NCI-H187 treated with DMSO at 0.1 percent for 48 hours (cell line): Measurements from ENCODE around the gene TOM1L2.
"Not testable (repeated sequence)": the region's sequence is repeated elsewhere in the genome, so short reads cannot be mapped to it uniquely, and the experiment has no call there.

Experiments
- DNase-seq: peaks from one replicate; lab custom pipeline; 2025; lab: John Stamatoyannopoulos, UW

The TOM1L2 gene

DNA sequence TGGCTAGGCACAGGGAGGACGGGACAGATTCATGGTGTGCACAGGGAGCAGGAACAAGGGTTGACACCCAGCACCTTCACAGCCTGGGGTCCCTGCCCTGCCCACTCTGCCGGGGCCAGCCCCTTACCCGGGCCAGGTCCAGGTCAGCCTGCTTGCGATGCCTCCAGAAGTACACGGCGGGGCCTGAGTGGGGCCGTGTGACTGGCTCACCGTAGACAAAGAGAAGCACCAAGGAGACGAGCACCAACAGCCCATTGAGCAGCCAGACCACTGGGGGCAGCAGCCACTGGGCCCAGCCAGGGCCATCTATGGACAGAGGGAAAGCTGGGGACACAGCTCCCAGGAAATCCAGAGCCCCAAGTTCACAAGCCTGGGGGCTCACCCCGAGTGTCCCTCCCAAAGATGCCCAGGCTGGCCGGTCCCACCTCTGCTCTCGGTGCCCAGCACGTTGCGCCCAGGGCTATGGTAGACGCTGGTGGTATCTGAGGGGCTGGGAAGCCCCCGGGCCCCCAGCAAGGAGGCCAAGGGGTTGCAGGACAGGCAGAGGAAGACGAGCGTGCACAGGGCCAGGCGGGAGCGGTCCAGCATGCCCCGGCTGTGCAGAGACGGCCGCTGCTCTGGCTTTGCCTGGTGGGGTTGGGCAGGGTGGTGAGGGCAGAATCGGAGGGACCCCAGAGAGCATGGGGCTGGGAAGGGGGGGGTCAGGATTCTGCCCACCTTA, 155.2 kb downstream of the TOM1L2 start:
- no peak for DNase-seq

DNA sequence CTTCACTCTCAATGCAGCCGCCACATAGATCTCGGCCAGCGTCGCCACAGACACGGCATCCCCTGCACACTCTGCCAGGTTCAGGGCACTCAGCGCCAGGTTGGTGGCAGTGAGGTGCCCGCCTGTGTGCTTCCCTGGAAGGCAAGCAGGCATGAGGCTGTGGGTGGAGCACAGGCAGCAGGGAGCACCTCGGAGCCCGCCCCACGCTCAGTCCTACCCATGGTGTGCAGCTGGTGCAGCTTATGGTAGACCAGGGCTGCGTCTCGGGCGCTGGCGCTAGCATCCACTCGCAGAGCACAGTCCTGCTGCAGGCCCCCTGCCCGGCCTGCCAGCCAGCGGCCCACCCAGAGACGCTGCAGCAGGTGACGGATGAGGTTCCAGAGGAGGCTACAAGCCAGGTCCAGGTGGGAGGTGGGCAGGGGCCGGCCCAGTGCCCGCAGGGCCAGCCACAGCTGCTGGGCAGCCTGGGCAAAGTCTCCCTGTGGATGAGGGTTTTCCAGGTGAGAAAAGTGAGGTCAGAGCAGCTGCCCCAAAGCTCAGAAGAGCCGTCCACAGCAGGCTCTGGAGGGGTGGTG, 155.9 kb downstream of the TOM1L2 start:
- DNase-seq = no peak

DNA sequence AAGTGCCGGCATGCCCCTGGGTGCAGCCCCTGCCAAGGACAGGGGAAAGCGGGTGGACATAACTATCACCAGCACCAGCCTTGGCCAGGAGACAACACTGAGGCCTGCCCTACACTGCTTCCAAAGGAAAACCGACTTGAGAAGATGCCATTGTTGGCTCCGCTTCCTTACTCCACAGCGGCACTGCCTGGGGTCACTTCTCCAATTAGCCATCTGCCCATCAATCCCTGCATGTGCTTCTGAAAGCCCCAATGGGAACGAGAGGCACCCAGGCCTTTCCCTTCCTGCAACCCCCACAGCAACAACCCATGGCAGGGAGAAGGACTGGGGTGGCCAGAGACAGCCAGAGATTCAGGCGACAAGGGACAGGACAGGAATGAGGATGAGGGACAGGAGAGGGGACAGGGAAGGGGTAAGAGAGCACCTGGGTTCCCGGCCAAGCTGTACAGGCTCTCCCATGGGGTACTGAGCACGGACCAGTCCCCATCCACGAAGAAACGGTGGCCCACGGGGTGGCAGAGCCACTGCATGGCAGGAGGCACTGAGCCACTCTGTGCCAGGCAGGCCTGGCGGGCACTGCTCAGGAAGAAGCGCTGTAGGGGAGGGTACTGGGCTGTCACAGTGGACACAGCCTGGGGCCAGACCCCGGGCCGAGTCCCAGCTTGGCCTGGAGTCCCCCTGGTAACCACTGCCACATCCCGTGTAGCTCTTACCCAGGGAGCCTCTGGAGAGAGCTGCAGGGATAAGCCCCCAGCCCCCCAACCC, 156.6 kb downstream of the TOM1L2 start:
- DNase-seq = no peak

DNA sequence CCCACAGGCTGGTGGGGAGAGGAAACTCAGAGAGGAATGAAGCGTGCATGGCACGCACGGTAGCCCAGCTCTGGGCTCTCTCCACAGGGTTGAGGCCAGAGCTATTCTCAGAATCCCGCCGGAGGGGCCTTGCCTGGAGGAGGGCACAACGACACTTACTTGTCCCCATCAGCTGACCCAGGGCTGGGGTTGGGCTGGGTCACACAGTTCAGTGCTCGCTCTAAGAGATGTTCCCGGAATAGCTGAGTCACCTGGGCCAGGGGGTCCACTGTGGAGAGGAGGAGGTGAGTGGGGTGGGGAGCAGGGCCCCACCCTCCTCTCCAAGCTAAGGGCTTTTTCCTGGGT, 157.2 kb downstream of the TOM1L2 start:
- no peak for DNase-seq

DNA sequence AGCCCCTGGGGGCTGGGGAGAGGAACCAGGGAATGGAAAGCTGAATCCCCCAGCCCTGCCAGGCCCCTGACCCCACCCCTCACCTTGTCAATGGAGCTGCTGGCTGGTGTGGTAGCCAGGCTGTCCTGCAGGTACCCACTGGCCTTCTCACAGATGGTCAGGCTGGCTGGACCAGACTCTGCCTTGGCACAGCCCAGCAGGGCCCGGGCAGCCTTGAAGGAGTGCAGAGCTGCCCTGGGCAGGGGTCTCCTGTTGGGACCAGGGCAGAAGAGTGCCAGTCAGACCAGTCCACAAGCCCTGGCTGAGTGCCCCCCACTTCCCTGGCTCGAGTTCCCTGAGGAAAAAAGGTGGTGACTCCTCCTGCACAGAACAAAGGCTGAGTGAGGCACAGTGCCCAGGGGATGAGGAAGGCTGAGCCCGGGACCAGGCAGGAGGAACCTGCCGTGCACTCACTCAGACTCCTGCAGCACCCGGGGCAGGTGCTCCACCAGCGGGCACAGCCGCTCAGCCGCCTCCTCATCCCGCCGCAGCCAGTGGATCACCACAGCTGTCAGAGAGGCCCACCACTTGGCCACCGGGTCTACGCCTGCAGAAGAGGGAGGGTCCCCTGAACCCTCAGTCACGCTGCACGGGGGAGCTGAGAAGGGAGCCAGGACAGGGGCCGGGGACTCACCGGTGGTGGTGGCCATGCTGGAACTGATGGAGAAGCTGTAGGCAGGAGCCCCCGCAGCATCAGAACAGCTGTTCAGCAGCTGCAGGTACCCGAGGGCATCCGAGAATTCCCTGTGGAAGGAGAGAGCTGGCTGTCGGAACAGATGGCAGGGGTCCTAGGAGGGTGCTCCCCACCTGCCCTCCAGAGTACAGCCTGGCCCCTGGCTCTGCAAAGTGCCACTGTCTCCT, 157.8 kb downstream of the TOM1L2 start:
- no peak for DNase-seq

DNA sequence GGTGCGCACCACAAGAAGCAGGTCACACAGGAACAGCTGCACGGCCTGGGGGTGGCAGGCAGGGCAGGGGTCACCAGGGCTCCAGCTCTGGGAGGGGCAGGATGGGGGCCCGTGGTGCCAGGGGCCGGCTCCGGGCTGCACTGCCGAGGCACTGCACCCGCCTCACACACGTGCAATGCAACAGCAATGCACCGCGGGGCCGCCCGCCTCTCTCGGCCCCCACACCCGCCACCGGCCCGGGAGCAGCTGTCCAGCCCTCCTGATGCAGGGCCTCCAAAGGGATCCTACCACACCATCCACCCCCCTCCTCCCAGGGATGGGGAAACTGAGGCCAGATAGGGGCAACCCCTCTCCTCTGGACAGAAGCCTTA, 158.5 kb downstream of the TOM1L2 start:
- DNase-seq = no peak

DNA sequence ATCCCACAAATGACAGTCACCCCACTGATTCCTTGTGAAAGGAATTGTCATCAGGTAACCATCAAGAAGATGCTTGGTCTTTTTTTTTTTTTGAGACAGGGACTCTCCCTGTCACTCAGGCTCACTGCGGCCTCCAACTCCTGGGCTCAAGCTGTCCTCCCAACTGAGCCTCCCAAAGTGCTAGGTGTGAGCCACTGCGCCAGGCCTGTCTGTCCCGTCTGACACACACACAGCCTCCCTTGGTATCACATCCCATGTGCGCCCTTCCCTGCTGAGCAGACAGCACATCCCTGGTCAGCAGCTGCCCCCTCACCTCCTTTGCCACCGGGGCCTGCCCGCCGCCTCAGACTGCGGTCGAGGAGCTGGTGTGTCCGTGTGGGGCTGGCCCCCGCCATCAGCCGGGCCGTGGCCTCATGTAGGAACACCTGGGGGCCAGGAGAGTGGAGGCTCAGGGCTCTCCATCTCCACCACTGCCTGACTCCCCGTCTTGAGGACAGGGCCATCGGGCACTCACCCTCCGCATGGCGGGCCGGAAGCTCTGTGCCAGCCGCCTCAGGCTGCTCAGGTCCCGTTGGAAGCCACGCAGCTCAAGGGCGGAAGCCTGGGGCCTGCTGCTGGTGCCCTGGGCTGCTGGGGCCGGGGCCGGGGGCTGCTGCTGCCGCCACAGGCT, 159.0 kb downstream of the TOM1L2 start:
- no peak for DNase-seq

DNA sequence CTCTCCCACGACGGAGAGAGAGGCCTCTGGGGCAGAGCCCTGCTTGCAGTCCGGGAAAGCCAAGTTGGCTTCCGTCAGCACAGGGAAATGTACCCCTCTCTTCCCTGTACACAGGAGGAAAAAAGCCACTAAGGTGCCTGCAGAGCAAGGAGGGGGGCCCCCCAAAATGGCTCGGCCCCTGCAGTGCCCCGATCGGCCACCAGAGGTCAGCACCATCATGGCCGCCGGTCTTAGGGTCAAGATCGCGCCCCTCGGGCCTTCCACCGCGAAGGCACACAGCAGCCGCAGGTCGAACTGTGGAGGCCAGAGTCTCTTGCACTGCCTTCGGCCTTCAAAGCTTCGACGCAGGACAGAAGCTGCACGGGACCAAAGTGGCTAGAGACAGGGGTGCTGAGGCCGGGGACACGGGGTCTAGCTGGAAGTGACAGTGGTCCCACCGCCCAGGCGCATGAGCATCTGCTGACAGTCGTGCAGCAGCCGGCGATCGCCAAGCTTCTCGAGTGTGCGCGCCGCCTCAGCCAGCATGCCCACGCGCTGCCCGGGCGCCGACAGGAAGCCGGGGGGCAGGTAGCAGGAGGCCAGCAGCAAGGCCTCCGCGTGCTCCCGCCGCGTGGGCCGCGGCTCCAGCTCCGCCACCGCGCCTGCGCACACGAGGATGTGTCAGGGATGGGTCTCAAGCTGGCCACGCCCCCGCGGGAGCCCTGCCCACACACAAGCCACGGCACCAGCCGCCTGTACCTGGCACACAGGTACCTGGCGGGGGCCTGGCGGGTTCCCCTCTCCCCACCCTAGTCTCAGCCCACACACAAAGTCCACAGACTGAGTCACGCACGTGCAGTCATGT, 159.8 kb downstream of the TOM1L2 start:
- no peak for DNase-seq

DNA sequence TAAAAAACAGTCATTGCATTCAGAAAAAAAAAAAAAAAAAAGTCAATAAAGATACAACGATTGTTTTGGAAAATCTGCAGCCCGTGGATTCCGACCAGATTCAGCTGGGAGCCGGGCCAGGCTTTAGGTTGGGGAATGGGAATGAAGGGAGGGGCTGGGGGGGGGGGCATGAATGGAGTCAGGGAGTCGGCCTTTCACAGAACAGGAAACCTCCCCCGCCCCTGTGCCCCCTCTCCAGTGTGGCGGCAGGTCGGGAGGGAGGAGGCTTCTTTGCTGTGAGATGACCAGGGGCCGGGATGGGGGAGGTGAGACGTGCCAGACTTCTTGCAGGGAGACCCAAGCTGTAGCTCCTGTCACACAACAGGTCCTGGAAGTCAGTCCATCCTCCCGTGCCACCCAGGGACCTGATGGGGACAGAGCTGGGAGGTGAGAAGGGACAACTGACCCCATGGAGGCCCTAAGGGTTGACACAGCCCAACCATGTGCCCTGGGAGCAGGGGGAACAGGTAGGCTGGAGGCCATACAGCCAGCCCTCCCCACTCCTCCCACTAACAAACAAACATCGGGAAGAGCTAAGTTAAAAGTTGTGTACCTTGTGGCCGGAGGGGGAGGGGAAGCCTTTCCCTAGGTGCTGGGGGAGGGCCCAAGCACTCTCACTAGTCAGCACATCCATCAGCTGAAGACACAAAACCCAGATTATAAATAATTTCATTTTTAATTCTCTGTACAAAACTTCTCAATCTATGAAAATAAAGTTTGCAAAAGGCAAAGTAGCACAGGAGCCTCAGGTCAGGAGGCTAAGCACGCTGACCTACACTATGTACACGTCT, 160.6 kb downstream of the TOM1L2 start:
- no peak for DNase-seq

DNA sequence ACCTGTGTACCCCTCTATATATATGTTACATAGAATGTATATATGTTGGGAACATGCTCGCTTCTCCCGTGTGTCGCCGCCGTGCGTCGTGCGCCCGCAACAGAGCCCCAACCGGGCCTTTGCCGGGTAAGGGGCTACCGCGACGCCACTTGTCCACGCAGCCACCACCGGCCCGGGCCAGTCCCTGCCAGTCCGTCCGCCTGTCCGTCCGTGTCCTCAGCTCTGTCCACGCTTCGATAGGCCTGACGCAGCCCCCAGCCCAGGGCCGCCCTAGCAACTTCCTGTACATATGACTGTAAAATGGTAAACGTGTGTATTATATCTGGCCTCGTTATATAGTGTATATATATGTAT, 161.3 kb downstream of the TOM1L2 start:
- DNase-seq = no peak

DNA sequence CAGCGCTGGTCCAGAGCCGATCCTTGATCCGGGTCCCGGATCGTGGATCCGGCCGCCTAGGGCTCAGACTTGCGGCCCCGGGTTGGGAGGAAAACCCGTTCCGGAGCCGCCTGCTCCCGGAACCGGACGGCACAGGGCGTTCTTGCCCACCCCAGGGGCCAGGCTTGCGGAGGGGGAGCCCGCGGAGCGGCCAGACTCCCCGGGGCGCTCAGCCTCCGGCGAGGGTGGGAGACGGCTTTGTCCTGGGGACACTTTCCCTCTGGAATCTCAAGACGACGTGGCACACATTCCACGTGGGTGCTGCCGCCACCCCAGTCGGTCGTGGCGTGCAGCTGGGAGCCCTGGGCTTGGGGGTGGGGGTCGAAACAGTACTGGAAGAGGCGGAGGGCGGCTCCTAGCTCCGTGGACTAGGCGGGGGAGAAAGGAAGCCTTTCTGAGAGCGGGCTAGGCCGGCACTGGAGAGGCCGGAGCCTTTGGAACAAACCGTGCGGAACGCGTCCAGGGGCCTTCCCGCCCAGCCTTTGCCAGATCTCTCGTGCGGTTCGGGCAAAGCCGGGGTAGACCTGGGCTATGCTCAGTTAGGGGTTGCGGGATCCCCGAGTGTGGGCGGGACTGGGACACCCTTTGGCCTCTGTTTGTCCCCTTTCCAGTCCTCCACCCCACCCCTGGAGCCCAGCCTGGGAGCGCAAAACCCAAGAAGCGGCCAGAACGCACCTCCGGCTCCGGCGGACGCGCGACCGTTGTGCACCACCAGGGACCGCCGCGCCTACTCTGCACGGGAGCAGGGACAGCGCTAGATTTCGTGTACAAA, 161.9 kb downstream of the TOM1L2 start:
- no peak for DNase-seq

DNA sequence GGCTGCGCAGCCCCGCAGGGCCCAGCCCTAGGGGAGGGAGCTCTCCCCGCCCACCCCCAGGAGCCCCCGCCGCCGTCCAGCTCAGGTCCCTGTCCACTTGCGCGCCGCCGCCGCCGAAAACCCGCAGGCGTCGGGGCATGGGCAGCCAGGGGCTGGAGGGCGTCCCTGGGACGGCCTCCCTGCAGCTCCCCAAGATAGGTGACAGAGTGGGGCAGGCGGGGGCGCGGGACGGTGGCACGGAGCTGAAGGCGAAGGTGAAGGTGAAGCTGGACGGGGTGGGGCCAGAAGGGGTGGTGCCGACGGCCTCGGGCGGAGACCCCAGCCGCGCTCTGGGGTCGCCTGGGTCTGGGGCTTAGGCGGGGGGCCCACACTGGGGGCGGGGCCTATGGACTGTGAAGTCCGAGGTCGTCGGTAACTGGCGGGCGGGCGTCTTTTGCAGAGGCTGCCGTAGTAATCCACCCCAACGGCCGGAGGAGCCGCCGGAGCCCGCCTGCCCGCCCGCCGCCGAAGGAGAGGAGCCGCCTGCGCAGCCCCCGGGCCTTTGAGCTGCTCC, 162.6 kb downstream of the TOM1L2 start:
- no peak for DNase-seq

DNA sequence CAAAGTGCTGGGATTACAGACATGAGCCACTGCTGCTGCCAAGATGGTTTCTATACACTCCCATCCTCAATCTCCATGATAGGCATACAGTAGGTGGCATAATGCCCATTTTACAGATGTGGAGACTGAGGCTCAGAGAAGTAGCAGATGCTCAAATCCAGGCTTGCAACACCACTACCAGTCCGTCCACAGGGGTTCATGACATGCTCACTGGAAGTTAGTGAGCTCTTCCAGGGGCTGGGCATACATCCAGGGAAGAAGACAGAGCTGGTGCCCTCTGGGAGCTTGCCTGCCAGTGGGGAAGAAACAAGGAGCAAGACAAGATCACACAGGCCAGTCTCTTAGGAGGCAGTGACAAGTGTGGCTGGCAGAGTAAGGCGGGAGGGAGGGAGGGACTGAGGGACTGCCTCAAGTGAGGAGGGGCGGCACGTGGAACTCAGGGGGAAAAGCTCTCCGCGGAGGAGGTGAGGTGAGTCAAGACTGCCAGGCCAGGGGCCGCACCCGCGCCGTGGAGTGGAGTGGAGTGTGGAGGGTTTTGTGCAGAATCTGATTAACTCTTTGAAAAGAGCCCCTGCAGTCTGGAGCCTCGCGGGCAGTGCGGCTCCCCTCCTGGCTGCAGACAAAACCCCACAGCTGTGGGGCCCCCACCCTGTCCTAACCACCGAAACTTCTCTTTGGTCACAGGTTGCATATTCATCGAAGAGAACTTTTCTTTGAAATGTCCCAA, 163.3 kb downstream of the TOM1L2 start:
- DNase-seq = no peak

DNA sequence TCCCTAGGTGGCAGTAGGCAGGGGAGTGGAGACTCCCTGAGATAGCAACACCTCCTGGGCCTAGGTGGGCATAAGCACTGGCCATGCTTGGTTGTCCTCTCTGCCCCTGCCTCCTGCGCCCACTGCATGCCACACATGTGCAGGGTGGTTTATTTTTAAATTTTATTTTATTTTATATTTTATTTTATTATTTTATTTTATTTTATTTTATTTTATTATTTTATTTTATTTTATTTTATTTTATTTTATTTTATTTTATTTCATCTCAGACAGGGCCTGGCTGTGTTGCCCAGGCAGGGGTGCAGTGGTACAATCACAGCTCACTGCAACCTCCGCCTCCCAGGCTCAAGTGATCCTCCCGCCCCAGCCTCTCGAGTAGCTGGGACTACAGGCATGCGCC, 164.0 kb downstream of the TOM1L2 start:
- not testable (repeated sequence) for DNase-seq

DNA sequence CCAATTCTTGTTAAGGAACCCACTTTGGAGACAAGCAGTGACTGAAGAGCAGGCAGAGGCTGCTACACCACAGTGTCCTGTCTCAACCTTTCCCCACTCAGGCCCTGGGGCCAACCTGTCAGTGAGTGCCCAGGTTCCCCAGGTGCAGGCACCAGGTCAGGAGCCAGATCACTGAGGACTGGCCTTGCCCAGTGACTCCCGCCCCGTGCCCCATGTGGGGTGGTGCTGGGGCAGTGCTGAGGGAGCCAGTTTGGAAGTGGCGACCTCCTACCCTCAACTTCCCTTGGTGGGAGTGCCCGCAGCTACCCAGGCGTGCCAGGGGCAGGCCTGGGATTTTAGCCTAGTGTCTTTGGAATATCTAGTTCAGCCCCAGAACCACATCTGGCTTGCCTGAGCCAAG, 164.8 kb downstream of the TOM1L2 start:
- no peak for DNase-seq

DNA sequence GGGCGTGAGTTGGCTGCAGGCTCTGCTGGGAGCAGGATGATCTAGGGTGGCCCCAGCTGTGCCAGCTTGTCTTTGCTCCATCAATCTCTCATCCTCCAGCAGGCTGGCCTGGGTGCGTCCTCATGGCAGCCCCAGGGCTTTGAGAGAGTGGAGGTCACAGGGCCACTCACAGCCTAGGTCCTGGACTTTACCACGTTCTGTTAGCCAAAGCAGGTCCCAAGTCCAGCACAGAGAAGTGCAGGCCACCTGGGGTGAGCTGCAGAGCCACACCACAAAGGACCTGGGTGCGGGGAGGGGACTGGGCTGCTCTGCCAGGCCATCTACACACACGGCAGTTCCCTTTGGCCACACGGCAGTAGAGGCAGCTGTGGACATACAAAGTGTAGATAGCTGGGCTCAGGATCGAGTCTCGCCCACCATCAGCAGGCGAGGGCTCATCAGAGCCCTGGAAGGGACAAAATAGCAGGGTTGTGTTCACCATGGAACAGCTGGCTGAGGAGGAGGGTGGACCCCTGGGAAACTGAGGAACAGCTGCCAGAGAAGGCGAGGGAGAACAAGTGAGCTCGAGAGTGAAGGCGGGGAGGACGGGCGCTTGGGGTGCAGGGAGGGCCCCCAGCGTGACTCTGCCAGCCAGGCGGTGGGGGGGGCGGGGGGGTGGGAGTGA, 165.5 kb downstream of the TOM1L2 start:
- no peak for DNase-seq

DNA sequence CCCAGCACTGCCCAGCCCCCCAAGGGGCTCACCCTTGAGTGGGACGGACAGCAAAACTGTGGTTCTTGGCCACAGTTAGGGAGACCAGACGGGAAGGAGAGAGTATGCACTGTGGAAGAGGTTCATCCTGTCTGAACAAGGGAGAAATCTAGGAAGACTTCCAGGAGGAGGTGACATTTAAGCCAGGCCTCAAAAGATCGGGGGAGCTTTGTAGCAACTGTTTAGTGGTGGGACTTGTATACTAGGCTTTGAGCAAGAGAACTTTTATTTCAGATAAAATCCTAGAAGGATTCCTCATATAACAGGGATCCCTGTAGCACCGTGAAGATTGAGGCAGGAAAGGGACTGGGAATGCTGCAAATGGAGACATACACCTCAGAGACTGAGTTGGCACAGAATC, 166.2 kb downstream of the TOM1L2 start:
- DNase-seq = no peak

DNA sequence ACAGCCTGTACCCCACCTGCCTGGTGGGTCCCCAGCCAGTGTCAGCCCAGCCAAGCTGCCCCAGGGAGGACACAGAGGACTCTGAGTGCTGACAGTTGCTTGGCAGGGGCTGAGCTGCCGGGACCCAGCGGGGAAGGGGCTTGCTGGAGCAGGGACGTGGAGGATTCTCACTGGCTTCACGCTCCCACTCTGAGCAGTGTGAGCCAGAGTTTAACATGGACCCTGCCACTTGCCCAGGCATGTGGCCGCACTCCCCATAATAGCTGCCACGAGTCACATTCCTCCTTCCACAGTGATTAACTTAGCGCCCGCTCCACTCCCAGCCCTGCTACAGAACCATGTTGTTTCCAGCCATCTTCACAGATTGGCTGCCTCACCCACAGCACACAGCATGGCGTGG, 166.6 kb downstream of the TOM1L2 start:
- no peak for DNase-seq
